ENCODE measurements around the gene TCTN2.

GRCh38 chr12:123681605-123682004 is 10.7 kb downstream of the TCTN2 start:
- TF ChIP-seq POLR2A (IDR thresholded peaks at IDR 0.05) = no peak
- TF ChIP-seq, protein P1, sequence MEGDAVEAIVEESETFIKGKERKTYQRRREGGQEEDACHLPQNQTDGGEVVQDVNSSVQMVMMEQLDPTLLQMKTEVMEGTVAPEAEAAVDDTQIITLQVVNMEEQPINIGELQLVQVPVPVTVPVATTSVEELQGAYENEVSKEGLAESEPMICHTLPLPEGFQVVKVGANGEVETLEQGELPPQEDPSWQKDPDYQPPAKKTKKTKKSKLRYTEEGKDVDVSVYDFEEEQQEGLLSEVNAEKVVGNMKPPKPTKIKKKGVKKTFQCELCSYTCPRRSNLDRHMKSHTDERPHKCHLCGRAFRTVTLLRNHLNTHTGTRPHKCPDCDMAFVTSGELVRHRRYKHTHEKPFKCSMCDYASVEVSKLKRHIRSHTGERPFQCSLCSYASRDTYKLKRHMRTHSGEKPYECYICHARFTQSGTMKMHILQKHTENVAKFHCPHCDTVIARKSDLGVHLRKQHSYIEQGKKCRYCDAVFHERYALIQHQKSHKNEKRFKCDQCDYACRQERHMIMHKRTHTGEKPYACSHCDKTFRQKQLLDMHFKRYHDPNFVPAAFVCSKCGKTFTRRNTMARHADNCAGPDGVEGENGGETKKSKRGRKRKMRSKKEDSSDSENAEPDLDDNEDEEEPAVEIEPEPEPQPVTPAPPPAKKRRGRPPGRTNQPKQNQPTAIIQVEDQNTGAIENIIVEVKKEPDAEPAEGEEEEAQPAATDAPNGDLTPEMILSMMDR (IDR thresholded peaks at IDR 0.05) = no peak
